ENCODE results near the gene SHROOM3.

DNA sequence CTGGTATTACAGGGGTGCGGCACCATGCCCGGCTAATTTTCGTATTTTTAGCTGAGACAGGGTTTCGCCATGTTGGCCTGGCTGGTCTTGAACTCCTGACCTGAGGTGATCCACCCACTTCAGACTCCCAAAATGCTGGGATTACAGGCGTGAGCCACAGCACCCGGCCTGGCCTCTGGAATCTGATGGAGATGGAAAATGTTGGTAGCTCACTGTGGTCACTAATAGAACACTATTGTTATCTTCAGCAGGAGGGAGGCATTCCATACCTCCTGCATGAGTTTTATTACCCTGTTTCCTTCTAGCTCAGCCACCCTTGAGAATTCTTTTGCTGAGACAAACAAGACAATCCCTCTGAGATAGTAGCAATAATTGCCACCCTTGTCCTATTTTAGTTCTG is 105.0 kb downstream of the SHROOM3 start:
- TF ChIP-seq CTCF (IDR thresholded peaks at IDR 0.05) (no peak), EZH2 (IDR thresholded peaks at IDR 0.05; ENCODE audit: borderline replicate concordance, insufficient read depth, low read depth, low read length, poor library complexity, severe bottlenecking) (no peak)
